GM06990 (cell line): ENCODE data around the gene CST4.
"Not testable (repeated sequence)": the region's sequence is repeated elsewhere in the genome, so short reads cannot be mapped to it uniquely, and the experiment has no call there.

ENCODE experiments used
- DNase-seq: peaks from one replicate; pipeline ENCODE4 v3.0.0-alpha.2; 2011; ENCODE audit not compliant: insufficient read length; ENCODE audit errors: extremely low read depth
- H3K27me3 ChIP-seq: replicated peaks from 2 replicates; pipeline ENCODE4 v1.6.0; 2011; ENCODE audit warnings: low read length; ENCODE audit not compliant: control insufficient read depth, insufficient read depth
- H3K36me3 ChIP-seq: 2 replicates; pipeline ENCODE4 v1.5.1; 2011; ENCODE audit warnings: low read length; ENCODE audit not compliant: control insufficient read depth, insufficient read depth
- H3K4me3 ChIP-seq: replicated peaks from 2 replicates; pipeline ENCODE4 v1.5.1; 2011; ENCODE audit warnings: low read depth, mild to moderate bottlenecking, control low read depth, low read length
- TF ChIP-seq, protein P1 (sequence below): IDR thresholded peaks from 2 replicates; pipeline ENCODE4 v1.5.1; 2011; ENCODE audit warnings: low read length, control low read depth, mild to moderate bottlenecking, inconsistent platforms; ENCODE audit not compliant: insufficient read depth, poor library complexity, severe bottlenecking

Gene CST4

DNA sequence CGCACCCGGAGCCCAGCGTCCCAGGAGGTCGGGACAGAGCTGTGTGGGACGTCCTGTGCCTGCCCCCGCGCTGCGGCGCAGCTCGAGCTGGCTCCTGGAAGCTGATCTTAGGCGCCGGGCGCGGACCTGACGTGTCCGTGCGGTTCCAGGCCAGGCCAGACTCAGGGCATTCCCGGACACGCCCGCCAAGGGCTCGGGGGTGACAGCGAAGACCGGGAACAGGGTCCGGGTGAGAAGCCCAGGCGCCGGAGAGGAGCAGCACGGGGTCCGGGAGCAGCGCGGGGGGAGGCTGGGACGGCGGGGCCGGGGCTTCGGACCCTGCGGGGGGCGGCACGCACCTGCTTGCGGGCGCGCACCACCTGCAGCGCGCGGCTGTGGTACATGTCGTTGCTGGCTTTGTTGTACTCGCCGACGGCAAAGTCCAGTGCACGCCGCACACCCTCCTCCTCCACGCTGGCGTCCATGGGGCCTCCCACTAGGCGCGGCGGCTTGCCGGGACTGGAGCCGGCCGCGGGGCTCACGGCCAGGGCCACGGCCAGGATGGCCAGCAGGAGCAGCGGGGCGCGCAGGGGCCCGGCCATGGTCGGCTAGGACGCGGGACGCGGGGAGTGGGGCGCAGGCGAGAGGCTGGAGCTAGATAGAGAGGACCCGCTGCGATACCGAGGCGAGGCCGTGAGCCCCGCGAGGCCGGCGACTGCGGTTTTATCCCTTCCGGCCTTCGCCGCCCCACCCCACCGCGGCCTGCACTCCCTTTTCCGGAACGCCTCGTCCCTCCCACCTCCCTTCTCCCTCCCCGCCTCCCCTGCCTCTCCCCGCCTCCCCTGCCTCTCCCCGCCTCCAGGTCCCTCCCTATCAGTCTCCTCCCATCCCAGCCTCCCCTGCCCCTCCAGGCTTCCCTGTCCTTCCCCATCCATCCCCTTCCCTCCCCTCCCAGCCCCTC lies 51.3 kb downstream of the CST4 start, which contains the start of gene CST3:
TSS of gene CST3 (minus strand) at position 674 of the 940 bp plus-strand sequence. CDS start at position 581, 93 bp downstream.
- no peaks in the 10 kb centered on the region for H3K36me3 ChIP-seq
- no peaks in the 10 kb centered on the region for H3K27me3 ChIP-seq
- H3K4me3 ChIP-seq: peak within 1 kb of the TSS; percentile 72
- TF ChIP-seq, protein P1, sequence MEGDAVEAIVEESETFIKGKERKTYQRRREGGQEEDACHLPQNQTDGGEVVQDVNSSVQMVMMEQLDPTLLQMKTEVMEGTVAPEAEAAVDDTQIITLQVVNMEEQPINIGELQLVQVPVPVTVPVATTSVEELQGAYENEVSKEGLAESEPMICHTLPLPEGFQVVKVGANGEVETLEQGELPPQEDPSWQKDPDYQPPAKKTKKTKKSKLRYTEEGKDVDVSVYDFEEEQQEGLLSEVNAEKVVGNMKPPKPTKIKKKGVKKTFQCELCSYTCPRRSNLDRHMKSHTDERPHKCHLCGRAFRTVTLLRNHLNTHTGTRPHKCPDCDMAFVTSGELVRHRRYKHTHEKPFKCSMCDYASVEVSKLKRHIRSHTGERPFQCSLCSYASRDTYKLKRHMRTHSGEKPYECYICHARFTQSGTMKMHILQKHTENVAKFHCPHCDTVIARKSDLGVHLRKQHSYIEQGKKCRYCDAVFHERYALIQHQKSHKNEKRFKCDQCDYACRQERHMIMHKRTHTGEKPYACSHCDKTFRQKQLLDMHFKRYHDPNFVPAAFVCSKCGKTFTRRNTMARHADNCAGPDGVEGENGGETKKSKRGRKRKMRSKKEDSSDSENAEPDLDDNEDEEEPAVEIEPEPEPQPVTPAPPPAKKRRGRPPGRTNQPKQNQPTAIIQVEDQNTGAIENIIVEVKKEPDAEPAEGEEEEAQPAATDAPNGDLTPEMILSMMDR: no peak
- peak; percentile 79 for DNase-seq

DNA sequence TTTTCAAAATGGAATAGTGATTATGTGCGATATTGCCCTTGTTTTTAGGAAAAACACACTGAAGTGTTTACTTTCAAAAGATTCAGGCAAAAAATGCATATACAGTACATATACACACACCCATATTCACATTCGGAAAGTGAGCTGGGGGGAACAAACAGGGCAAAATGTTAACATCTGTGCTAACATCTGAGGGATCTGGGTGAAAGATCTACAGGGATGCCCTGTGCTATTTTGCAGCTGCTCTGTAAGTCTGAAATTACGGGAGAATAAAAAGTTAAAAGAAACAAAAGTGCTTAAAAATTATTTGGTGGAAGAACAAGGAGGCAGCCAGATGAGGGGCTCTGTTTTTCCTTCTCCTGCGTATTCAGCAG lies 51.9 kb downstream of the CST4 start:
- peak overlapping the region; percentile 72 for H3K4me3 ChIP-seq

DNA sequence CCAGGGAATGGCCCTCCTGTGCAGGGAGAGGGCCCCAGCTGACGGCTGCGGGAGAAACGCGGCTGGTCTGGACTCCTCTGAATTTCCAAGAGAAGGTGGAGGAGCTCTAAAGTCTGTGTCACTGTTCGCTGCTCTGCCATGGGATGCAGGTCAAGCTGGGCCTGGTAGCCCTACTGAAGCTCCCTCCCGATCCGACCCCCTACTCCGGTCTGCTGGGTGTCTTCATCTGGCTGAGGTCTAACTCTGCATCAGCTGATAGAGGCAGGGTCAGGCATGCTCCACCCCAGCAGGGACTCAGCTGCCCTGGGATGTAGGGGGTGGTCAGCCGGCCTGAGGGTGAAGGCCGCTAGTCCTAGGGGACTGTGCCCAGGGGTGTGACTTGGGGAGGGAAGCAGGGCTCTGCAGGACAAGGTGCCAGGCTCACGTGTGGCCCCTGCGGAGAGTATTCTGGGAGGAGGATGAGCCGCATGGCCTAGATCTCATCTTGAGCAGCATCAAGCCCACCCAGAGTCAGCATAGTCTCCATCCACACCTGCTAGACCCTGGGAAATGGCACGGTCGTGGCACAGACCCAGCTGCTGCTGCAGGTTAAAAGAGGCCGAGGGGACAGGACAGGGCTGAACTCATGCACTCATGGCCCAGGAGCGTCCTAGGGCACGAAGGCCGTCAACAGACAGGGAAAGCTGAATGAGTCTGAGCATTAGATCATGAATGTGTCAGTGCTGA lies 52.5 kb downstream of the CST4 start:
- DNase-seq: no peak
- Histone ChIP-seq H3K36me3 (no peaks in the 10 kb centered on the region; the same call in 1 of the 2 replicates), H3K27me3 (no peaks in the 10 kb centered on the region), H3K4me3 (no peak overlapping the region)
- TF ChIP-seq, protein P1: no peak

More for the DNA sequence above, 51.9 kb downstream of the CST4 start:
- Histone ChIP-seq H3K36me3 (no peaks in the 10 kb centered on the region; the same call in 1 of the 2 replicates), H3K27me3 (no peaks in the 10 kb centered on the region)
- TF ChIP-seq, protein P1: no peak
- DNase-seq: no peak

DNA sequence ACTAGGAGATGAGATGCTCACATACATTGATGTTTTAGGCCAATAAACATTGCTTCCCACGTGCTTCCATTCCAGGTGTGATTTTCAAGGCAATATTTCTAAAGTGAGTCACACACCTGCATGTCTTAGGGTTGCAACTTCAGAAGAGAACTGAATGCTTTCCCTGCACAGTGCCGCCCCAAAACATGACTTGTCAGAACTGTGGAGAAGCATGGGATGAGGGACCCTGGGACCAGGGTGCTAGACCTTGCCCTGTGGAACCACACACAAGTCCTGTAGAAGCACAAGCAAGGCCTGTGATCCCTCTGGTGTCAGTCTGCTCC lies 53.1 kb downstream of the CST4 start:
- DNase-seq, H3K4me3 ChIP-seq, H3K27me3 ChIP-seq, H3K36me3 ChIP-seq: not testable (repeated sequence)
